Neural cell (in vitro differentiated cells): ENCODE measurements around the gene CCDC71.

ENCODE experiments used
- POLR2AphosphoS5 ChIP-seq: IDR thresholded peaks from 2 replicates; pipeline ENCODE4 v1.6.1; 2012
- SMC3 ChIP-seq: fragments of 450-650 bp; conservative IDR thresholded peaks from 2 replicates; pipeline ENCODE4 v1.6.1; 2014; ENCODE audit warnings: antibody characterized with exemption, mild to moderate bottlenecking, moderate library complexity; ENCODE audit not compliant: poor library complexity
- TF ChIP-seq, protein P1 (sequence below): fragments of 450-650 bp; IDR thresholded peaks from 2 replicates; pipeline ENCODE4 v1.5.1; 2014; ENCODE audit warnings: antibody characterized with exemption, mild to moderate bottlenecking, moderate library complexity; ENCODE audit not compliant: poor library complexity, severe bottlenecking

DNA sequence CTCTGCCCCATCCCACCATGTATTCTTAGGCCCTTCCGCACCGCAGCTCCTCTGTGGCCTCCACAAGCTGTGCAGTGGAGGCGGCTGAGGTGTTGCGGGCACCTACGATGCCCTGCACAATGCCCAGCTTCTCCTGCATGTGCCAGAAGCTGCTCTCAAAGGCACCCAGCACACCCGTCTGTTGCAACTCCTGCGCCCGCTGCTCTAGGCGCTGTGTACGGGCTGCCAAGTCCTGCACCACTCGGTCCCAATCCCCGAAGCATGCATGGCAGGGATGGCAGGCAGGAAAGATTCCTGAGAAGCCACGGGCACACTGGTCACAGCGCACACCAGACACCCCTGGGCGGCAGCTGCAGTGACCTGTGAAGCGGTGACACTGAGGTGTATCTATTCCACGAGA, 42.4 kb downstream of the CCDC71 start:
- no peak for TF ChIP-seq SMC3
- TF ChIP-seq POLR2AphosphoS5: no peak
- TF ChIP-seq, protein P1, sequence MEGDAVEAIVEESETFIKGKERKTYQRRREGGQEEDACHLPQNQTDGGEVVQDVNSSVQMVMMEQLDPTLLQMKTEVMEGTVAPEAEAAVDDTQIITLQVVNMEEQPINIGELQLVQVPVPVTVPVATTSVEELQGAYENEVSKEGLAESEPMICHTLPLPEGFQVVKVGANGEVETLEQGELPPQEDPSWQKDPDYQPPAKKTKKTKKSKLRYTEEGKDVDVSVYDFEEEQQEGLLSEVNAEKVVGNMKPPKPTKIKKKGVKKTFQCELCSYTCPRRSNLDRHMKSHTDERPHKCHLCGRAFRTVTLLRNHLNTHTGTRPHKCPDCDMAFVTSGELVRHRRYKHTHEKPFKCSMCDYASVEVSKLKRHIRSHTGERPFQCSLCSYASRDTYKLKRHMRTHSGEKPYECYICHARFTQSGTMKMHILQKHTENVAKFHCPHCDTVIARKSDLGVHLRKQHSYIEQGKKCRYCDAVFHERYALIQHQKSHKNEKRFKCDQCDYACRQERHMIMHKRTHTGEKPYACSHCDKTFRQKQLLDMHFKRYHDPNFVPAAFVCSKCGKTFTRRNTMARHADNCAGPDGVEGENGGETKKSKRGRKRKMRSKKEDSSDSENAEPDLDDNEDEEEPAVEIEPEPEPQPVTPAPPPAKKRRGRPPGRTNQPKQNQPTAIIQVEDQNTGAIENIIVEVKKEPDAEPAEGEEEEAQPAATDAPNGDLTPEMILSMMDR: no peak
